Ramos (cell line): Measurements from ENCODE around the gene LRRK2.
"Not testable (repeated sequence)": the region's sequence is repeated elsewhere in the genome, so short reads cannot be mapped to it uniquely, and the experiment has no call there.

Experiments used
- in situ Hi-C: fragments of 300-500 bp; cut with MboI; formaldehyde crosslinking; loops from one replicate; pipeline ENCODE4 v1.14.3; 2022; ENCODE audit warnings: low sequenced_read_pairs; ENCODE audit not compliant: unreplicated experiment

LRRK2 gene

DNA sequence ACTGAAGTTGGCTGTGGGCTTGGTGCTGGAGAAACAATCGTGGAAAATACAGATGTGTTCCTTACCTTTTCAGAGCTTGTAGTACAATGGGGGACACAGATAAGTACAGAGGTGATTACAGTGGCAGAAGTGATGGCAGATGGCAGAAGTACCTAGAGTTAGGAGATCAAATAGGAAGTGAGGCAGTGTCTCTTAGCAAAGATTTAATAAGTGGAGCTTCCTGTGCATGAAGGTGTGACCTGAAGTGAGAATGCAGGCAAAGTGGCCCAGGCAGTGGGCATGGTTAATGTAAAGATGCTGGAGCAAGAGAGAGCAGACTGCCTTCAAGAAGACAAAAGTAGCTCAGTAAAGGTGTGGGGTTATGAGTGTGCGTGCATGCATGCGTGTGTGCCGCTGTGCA is 16.0 kb downstream of the LRRK2 start:
- in situ Hi-C loops: no loop called here

DNA sequence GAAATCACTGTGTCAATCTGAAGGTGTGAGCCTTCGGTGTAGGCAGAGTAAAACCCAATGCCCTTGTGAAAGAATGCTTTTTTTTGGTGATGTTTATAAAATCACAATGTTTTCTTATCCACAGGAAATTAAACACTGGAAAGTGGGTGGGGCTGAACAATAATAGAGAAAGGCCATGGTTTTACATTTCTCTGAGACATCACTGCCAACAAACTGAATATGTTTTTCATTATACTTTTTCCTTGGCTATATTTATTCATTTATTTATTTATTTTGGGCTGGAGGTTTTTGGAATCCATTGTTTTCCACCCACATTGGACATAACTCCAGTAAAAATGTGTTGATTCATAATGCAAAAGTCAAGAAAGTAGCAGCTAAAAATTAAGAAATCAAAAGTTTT is 16.9 kb downstream of the LRRK2 start:
- in situ Hi-C loops: no loop called here

DNA sequence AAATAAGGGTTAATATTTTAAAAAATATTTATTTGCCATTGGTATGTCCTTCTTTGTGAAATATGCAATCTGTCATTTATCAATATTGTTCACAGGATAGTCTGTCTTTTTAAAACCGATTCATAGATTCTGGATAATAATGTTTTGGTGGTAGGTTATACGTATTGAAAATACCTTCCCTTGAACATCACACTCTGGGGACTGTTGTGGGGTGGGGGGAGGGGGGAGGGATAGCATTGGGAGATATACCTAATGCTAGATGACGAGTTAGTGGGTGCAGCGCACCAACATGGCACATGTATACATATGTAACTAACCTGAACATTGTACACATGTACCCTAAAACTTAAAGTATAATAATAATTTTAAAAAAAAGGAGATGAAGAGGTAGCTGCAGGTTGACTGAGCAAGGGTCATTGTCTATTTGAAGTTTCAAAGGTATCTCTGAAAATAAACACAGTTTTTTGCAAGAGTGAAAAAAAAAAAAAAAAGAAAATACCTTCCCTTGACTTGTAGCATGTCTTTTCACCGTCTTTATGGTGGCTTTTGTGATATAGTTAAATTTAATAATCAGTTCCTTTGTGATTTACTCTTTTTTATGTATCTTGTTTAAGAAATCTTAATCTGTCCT is 19.8 kb downstream of the LRRK2 start:
- in situ Hi-C loops: not testable (repeated sequence)

DNA sequence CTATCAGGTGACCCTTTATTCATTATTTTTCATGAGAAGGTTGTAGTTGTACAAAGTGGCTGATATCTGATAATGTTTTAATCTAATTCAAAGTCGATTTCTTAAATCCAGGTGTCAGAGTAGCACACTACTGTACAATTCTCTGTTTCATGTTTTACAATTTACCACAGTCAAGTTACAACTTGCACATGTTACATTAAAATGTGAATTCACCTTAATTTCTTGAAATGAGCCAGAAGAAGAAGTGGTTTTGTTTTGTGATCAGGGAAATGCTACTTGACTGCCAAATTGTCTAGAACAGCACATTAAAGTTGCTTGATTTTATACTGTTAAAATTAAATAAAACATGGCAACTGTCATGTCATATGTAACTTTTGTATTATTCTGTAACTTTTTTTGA is 23.2 kb downstream of the LRRK2 start:
- in situ Hi-C loops: no loop called here

DNA sequence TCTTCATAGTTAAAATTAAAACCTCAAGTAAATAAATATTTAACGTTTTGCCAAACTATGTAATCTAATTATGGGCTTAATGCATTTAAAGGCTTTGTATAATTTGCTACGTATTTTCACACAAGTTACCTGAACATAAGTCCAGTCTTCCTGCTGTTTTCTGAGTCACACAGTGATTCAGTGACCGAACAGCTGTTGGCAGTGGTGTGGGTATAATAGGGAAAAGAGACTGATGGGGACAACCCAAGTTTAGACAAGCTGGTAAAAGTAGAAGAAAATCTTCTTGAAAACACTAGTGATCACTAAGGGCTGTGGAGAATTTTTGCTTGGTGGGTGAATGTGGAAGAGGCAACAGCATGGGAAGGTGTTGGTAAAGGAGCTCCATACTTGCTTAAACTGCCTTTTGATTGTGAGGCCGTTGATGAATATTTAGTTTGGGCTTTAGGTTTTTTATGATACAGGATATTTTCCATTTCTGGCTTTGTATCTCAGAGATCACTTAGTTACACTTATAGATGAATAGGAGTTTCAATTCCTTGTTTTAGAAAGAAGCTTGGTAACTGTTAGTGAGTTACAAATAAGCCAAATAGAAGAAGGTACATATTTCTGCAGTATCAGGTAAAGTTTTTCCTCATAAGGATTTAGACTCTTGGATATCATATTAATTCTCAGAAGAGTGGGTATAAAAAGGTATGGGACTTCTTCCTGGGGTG is 23.9 kb downstream of the LRRK2 start:
- in situ Hi-C loops: no loop called here

DNA sequence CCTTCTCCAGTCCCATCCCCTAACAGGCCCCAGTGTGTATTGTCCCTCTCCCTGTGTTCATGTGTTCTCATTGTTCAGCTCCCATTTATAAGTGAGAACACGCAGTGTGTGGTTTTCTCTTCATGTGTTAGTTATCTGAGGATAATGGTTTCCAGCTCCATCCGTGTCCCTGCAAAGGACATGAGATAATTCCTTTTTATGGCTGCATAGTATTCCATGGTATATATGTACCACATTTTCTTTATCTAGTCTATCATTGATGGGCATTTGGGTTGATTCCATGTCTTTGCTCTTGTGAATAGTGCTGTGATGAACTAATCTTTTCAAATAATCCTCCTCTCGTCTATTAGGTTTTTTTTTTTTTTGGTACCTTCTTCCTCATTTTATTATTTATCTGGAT is 25.9 kb downstream of the LRRK2 start:
- in situ Hi-C loops: not testable (repeated sequence)

DNA sequence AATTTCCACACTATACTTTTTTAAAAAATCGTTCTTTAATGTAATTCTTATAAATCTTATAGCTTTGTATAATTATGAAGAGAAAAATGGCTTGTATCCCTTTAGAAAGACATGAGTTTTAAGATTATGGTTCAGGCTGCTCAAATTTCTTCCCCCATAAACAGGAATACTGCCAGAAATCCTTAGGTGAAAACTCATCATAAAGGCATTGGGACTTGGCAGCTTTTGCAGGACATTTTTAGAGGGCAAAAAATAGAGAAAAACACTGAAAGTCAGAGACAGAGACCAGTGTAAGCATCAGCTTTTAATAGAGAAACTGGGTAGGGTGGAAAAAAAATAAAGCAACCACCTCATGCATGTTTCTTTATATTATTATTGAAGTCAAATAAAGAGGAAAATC is 29.1 kb downstream of the LRRK2 start:
- in situ Hi-C loops: no loop called here

DNA sequence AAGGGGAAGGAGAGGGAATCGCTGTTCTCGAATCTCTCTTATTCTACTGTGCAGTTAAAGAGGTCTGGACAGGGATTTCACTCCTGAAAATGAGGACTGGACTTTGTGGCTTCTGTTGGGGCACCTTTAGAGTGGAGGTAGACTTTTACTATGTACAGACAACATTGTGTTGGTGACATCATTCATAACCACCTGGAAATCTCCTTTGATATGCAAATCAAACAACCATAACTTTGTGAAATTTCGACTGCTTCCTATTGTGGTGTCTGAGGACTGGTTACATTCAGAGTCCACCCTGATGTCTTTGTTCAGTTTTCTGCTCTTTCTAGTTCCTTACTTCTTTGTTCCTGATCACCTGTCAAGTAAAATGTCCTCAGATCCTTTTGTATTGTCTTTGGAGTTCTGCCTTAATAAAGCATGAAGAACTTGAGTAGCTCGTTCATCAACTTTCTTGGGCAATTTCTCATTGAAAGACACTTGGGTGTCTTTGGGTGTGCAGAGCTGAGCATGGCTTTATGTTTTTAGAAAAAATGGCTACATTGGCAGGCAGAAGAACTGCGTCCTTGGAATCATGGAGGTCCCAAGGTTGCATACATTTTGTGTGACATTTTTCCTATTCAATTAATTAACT is 29.8 kb downstream of the LRRK2 start:
- in situ Hi-C loops: no loop called here

DNA sequence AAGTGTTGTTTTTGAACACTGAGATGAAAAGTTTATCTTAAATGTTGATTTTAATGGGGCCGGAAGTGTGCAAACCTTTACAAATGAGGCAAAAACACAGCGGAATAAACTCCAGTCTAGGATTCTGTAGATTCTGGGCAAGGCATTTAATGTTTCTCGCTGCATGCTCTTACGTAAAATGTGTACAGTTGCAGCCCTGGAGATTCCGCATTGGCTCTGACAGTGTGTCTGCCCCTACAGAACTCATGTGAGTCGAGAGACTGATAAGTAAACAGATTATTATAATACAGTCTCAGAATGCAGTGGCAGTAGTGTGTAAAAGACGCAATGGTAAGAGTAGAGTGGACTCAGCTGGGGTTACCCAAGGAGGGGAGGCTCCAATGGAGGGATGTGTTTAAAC is 33.6 kb downstream of the LRRK2 start:
- in situ Hi-C loops: no loop called here

DNA sequence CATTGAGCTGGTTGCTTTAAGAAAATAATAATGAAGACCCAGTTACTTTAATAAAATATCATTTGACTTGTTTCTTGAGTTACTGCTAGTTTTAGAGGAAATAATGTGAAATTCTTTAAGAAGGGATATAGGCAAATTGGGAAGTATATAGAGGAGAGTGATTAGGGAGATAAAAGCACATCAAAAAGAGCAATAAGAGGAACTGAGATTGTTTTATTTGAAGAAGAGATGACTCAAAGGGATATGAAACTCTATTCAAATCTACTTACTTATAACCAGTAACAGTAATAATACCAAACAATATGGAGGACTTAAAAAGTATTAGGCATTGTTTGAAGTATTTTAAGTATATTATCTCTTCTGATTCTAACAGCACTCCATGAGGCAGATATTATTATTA is 37.1 kb downstream of the LRRK2 start:
- in situ Hi-C loops: no loop called here

DNA sequence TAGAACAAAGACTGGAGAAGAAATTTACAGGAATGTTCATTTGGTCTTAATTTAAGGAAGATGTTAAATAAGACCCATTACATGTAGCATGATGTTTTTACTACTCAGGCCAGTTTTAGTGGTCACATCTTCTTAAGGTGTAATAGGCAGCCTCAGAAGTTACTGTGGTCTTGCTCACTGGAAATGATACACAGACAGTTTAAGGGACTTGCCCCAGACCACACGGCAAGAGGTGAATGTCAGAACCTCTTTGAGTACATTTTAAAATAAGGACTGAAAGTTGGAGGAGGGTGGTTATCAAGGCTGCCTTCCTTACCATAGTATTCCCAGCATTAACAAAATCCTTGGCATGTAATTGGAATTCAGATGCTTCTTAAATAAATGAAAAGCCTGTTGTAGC is 37.9 kb downstream of the LRRK2 start:
- in situ Hi-C loops: no loop called here

DNA sequence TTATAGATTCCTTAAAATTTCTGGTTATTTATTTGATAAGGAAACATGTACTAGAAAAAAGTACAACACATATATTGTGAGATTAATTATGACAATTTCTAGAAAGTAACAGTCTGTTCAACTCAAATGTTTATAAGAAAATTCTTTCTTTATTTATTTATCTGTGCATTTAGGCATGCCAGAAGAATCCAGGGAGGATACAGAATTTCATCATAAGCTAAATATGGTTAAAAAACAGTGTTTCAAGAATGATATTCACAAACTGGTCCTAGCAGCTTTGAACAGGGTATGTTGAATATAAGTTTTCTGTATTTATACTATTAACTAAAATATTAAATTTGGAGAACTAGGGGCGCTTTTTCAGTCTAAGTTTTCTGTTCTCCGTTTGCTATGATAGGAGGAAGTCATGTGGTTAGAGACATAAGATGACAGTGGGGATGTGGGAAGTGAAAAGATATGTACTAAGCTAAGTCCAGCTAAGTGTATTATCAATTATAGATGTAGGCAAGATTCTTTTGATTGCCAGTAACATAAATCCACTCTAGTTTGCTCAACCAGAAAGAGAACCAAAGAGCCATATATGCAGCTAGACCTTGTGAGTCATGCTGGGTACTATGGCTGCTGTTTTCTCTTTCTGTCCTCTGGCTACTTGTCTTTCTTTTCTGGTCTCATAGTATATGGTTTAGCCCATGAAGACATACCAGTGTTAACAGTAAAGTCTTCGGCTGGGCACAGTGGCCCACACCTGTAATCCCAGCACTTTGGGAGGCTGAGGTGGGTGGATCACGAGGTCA is 39.0 kb downstream of the LRRK2 start:
- in situ Hi-C loops: no loop called here

DNA sequence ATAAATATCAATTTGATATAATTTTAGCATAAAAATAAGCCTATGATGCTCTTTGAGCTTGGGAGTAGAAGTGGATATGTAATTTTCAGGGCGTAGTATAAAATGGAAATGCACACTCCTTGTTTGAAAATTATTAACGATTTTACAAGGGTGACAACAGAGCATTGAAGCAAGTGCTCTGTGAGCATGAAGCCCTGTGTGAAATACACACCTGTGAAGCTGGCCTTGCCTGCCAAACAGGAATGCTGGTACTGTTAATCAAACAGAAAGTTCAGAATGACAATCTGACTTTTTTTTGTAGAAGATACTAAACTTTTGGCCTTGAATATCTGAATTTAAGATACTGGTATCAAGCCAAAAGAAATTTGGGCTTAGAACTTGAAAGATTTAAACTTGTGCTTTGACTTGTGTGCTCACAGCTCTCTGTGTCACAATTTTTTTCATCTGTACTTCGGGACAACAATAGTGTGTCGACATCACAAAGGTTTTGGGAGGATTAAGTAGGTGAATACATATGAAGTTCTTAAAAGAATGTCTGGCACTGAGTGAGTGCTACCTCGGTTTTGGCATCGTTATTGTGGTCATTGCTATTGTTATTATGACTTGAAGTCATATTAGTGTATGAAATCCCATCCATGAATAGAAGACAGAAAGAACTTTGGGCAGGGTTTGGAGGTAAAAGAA is 47.3 kb downstream of the LRRK2 start:
- in situ Hi-C loops: no loop called here

DNA sequence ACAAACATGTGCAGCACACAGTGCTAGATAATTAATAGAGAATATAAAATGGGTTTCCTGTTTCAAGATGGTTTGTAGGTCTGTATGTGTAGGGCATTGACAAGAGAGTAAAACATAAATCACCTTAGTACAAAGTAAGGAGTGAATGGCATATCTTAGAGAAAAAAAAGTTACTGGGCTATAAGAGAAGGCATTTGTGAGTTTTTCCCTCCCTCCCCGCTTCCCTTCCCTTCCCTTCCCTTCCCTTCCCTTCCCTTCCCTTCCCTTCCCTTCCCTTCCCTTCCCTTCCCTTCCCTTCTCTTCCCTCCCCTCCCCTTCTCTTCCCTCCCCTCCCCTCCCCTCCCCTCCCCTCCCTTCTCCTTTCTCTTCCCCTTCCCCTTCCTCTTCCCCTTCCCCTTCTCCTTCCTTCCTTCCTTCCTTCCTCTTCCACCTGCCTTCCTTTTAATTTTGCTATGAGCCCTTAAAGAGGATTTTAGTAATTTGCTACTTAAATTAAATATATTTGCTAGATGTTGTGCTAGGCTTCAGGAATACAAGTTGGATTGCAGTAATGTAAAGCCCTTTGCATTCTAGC is 57.1 kb downstream of the LRRK2 start:
- in situ Hi-C loops: no loop called here

DNA sequence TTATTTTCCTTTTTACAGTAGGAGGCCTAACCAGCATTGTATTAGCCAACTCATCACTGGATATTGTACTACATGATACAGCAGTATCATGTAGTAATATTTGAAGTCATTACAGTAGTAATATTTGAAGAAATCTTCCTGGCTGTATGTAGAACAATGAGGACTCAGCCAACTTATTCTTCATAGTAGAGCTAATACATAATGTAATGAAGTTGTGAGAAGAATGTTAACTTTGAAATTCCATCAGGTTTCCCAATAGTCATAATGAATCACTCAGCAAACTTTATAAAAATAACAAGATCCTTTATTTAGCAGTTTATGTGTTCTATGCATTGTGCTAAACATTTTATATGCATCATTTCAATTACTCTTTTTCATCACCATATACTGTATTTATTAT is 61.8 kb downstream of the LRRK2 start:
- in situ Hi-C loops: no loop called here

DNA sequence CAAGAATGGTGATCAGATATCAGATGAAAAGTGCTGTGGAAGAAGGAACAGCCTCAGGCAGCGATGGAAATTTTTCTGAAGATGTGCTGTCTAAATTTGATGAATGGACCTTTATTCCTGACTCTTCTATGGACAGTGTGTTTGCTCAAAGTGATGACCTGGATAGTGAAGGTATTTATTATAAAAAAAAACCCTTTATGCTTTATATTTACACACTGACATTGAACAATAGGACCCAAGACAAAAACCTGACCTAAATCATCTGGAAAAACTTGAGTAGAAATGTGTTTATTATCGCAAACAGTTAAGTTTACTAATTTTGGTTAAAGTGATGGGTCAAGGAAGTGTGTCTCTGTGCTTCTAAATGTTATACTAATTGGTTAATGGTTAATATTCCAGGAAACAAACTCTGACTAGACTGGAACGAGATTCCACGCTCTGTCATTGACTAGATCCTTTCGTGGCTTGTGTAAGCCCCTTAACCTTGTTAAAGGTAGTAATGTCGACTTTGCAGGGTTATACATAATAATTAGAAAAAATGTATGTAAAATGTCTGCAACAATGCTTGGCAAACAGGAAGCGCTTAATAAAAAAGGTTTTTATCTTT is 62.7 kb downstream of the LRRK2 start:
- in situ Hi-C loops: no loop called here

DNA sequence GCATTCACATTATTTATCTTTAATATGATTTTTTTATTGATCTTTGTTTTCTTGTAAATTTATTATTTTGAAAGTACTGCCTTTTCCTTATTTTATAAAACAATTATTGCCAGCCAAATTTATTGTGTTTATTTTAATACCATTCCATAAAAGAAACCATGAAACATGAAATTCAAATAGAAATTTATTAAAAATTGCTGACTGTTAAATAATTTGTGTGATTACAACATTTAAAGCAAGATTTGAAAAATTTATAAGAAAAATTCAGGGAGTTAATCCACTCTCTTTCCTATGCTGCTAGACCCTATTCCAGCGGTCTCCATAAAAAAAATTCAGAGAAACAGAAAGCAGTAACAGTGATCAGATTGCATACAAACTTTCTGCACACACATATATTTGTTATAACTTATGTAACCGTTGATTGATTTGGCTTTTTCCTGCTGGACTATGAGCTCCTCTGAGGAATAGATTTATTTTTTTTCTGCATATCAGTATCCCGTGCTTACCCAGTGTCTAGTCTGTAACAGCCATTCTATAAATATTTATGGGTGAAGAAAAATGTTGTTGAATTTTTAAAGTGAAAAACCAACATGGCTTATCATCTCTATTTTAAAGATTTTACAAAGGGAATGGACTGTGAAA is 68.1 kb downstream of the LRRK2 start:
- in situ Hi-C loops: no loop called here

DNA sequence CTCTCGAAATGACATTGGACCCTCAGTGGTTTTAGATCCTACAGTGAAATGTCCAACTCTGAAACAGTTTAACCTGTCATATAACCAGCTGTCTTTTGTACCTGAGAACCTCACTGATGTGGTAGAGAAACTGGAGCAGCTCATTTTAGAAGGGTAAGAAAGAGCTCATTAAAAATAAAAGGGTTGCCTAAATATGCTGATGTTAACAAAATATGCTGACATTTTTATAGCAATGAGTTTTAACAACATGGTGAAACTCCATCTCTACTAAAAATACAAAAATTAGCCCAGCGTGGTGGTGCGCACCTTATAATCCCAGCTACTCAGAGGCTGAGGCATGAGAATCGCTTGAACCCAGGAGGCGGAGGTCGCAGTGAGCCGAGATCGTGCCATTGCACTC is 73.5 kb downstream of the LRRK2 start:
- in situ Hi-C loops: no loop called here

DNA sequence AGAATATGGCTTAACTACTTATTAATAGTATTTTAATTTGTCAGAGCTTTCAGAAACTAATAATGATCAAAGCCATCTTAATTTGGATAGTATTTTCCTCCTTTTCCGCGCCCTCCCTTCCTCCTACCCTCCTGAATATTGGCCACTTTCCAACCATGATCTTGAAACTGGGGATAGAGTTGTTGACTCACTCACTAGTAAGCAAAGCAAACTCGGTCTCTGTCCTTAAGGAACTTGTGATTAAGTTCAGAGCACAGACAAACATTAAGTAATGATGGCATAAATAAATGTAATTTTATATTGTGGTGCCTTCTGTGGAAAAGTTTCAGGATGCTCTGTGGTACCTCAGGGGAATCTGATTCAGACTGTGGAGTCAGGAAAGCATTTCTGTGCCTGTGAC is 75.7 kb downstream of the LRRK2 start:
- in situ Hi-C loops: loop anchor here (25.0 kb wide), 1 partner anchor 288 kb away; no protein-coding TSS in a partner anchor
